Hepatocyte (in vitro differentiated cells): ENCODE data around the gene KLHL3.

Experiments used
- EZH2 ChIP-seq: fragments of 200-600 bp; sonication (generic); IDR thresholded peaks from 2 replicates; pipeline ENCODE4 v1.6.1; 2016; ENCODE audit warnings: antibody characterized with exemption, mild to moderate bottlenecking, borderline replicate concordance
- EZH2phosphoT487 ChIP-seq: fragments of 200-600 bp; sonication (generic); IDR thresholded peaks from one replicate; pipeline ENCODE4 v1.6.1; 2018; ENCODE audit warnings: antibody characterized with exemption, mild to moderate bottlenecking, low read depth, moderate library complexity; ENCODE audit not compliant: unreplicated experiment, severe bottlenecking
- TF ChIP-seq, protein P1 (sequence below): fragments of 200-600 bp; sonication (generic); IDR thresholded peaks from 2 replicates; pipeline ENCODE4 v1.5.1; 2016; ENCODE audit warnings: antibody characterized with exemption, mild to moderate bottlenecking; ENCODE audit not compliant: poor library complexity

DNA sequence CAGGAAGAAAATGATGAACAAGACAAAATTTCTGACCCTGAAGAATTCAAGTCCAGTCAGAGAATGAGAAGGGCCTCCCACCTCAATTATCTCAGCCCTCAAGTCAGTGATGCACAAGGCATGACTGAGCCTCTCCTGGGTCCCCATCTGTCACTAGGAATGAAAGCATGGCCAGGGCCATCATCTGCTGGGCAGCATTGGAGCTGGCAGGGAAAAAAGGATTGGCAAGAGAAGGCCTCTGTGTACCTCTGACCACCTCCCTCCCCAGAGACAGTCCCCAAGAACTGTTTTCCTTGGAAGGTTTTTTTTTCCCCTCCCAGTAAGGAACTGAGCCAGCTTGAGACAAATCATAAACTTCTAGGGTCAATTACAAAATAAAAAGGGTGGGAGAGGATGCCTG, 76.7 kb downstream of the KLHL3 start:
- TF ChIP-seq EZH2phosphoT487 = no peak
- TF ChIP-seq, protein P1, sequence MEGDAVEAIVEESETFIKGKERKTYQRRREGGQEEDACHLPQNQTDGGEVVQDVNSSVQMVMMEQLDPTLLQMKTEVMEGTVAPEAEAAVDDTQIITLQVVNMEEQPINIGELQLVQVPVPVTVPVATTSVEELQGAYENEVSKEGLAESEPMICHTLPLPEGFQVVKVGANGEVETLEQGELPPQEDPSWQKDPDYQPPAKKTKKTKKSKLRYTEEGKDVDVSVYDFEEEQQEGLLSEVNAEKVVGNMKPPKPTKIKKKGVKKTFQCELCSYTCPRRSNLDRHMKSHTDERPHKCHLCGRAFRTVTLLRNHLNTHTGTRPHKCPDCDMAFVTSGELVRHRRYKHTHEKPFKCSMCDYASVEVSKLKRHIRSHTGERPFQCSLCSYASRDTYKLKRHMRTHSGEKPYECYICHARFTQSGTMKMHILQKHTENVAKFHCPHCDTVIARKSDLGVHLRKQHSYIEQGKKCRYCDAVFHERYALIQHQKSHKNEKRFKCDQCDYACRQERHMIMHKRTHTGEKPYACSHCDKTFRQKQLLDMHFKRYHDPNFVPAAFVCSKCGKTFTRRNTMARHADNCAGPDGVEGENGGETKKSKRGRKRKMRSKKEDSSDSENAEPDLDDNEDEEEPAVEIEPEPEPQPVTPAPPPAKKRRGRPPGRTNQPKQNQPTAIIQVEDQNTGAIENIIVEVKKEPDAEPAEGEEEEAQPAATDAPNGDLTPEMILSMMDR = no peak
- no peak for TF ChIP-seq EZH2
